Kidney (tissue), 14 donors: ENCODE results near the gene MT4. TPM values are rescaled to one million over a fixed set of nuclear protein-coding genes. Genes with fewer than 3 reads are reported as not detected.

Experiments used
- DNase-seq, 5 donors: peaks; one replicate each; pipeline ENCODE4 v3.0.0-alpha.2; 2013 to 2020
- FAIRE-seq: peaks from 2 replicates; lab custom pipeline; 2012; peaks lifted over from hg19 to GRCh38; lab: Jason Lieb, UNC
- H3K27ac ChIP-seq, 2 donors: one replicate each; pipeline ENCODE4 v1.7.0; 2013; ENCODE audit warnings: low read depth in 2 of 2, low read length in 2 of 2, inconsistent platforms in 1 of 2
- H3K27me3 ChIP-seq: one replicate; pipeline ENCODE4 v1.7.1; 2013; ENCODE audit warnings: low read length, inconsistent platforms; ENCODE audit not compliant: control insufficient read depth, insufficient read depth
- H3K36me3 ChIP-seq, 3 donors: one replicate each; pipeline versions ENCODE4 v1.7.0 to v1.7.1; 2013; ENCODE audit warnings: low read length in 3 of 3, control low read depth in 1 of 3, inconsistent platforms in 1 of 3; ENCODE audit not compliant: insufficient read depth in 3 of 3, control insufficient read depth in 2 of 3
- H3K4me1 ChIP-seq, 3 donors: one replicate each; pipeline versions ENCODE4 v1.7.0 to v1.7.1; 2013; ENCODE audit warnings: low read length in 3 of 3, inconsistent platforms in 1 of 3, low read depth in 1 of 3; ENCODE audit not compliant: control insufficient read depth in 2 of 3, insufficient read depth in 2 of 3
- H3K4me3 ChIP-seq, 3 donors: one replicate each; pipeline versions ENCODE4 v1.7.0 to v1.8.1; 2013; ENCODE audit warnings: low read length in 3 of 3, control low read depth in 1 of 3, inconsistent platforms in 1 of 3
- H3K9ac ChIP-seq, 3 donors: one replicate each; pipeline versions ENCODE4 v1.7.0 to v1.7.1; 2013; ENCODE audit warnings: low read length in 3 of 3, control low read depth in 1 of 3, inconsistent platforms in 1 of 3
- H3K9me3 ChIP-seq, 3 donors: one replicate each; pipeline versions ENCODE4 v1.7.0 to v1.7.1; 2013; ENCODE audit warnings: low read length in 3 of 3, control low read depth in 1 of 3, inconsistent platforms in 1 of 3; ENCODE audit not compliant: control insufficient read depth in 2 of 3, insufficient read depth in 1 of 3
- intact Hi-C: fragments of 100-400 bp; cut with DNase I; formaldehyde crosslinking; loops from one replicate; pipeline ENCODE4 v1.11.1; 2022
- polyA plus RNA-seq: library from polyadenylated mRNA; stranded (reverse); fragments of 350-450 nt; fragmentation: Illumina TruSeq; extraction: RNeasy Lipid Tissue Mini Kit (QIAGEN cat#74804); gene quantifications from one replicate; pipeline ENCODE4 v1.2.3, GENCODE V29; 2014; ENCODE audit warnings: low read depth, low replicate concordance; ENCODE audit not compliant: insufficient read depth
- total RNA-seq: library from RNA; stranded (reverse); fragmentation: NEBNext Ultra II Directional; extraction: Animal tissue kit (Norgen Biotek cat#: 25700); gene quantifications from one replicate; pipeline ENCODE4 v1.2.1, GENCODE V29; 2021
- TF ChIP-seq, protein P1 (sequence below): IDR thresholded peaks from 3 replicates; pipeline ENCODE4 v1.5.1; 2012; ENCODE audit warnings: mild to moderate bottlenecking, moderate library complexity, borderline replicate concordance; ENCODE audit not compliant: insufficient read depth; ENCODE audit errors: extremely low read depth
- donor health status: control.
- donor health status: control.
- donor health status: control.
- donor health status: control.
- donor health status: control.
- donor health status: DM: yes; HTN: yes; CAD: no.
- donor health status: Normal renal cell carcinoma (clear cell type).

The MT4 gene
- total and polyA plus RNA-seq, 2 donors from 2014 or later = not detected

DNA sequence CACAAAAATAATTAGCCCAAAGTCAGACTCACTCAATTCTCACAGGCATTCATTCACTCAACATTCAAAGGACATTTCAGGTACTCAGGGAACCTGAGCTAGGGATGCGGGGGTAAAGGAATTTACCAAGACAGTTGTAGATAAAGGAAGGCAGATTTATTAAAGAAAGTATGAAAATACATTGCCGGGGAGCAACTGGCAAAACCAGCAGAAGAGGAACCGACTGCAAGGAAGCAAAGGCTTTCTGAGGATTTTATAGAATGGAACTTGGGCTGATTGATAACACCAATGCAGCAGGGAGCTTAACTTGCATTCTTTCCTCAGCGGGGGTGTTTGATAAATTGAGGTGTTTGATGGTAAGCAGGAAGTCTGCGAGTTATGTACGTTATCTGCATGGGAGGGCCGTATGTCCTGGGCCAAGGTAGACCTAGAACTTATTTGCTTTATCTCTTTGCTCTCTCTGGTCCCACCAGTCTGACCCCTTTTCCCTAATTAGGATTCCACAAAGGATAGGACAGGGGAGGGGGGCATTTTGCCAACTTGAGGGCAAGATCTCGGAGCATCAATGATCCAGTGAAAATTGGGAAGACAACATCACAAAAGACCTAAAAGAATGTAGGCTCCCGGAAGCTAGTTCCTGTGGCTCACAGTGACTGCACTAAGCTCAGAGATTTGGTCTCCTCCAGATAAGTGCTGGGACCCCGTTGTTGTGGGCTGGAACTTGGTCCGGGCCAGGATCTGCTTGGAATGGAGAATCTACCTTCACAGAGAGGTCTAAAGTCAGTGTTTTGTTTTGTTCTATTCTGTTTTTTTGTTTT is 18.7 kb downstream of the MT4 start:
- FAIRE-seq (no peak), DNase-seq (no peak)
- TF ChIP-seq, protein P1, sequence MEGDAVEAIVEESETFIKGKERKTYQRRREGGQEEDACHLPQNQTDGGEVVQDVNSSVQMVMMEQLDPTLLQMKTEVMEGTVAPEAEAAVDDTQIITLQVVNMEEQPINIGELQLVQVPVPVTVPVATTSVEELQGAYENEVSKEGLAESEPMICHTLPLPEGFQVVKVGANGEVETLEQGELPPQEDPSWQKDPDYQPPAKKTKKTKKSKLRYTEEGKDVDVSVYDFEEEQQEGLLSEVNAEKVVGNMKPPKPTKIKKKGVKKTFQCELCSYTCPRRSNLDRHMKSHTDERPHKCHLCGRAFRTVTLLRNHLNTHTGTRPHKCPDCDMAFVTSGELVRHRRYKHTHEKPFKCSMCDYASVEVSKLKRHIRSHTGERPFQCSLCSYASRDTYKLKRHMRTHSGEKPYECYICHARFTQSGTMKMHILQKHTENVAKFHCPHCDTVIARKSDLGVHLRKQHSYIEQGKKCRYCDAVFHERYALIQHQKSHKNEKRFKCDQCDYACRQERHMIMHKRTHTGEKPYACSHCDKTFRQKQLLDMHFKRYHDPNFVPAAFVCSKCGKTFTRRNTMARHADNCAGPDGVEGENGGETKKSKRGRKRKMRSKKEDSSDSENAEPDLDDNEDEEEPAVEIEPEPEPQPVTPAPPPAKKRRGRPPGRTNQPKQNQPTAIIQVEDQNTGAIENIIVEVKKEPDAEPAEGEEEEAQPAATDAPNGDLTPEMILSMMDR = no peak
- H3K4me3 ChIP-seq = no peak overlapping the region
- H3K9me3 ChIP-seq = no peaks in the 10 kb centered on the region
- no peak overlapping the region for H3K9ac ChIP-seq
- H3K4me1 ChIP-seq = no peaks in the 10 kb centered on the region
- intact Hi-C loops = no loop called here
- no peaks in the 10 kb centered on the region for H3K27me3 ChIP-seq
- no peaks in the 10 kb centered on the region for H3K36me3 ChIP-seq
- H3K27ac ChIP-seq = no peak overlapping the region

- Histone ChIP-seq H3K4me3 (no peak overlapping the region), H3K9ac (no peak overlapping the region), H3K36me3 (no peaks in the 10 kb centered on the region), H3K27ac (no peak overlapping the region), H3K27me3 (peaks cover 2% of the 10 kb centered on the region), H3K9me3 (no peaks in the 10 kb centered on the region), H3K4me1 (peaks cover 0 to 2% (median 0%) of the 10 kb centered on the region in 3 donors)
- TF ChIP-seq, protein P1 = no peak
- intact Hi-C loops = no loop called here
- no peak for FAIRE-seq
- no peak for DNase-seq
Observed at GRCh38 chr16:56584276-56584675, 19.4 kb downstream of the MT4 start.

DNA sequence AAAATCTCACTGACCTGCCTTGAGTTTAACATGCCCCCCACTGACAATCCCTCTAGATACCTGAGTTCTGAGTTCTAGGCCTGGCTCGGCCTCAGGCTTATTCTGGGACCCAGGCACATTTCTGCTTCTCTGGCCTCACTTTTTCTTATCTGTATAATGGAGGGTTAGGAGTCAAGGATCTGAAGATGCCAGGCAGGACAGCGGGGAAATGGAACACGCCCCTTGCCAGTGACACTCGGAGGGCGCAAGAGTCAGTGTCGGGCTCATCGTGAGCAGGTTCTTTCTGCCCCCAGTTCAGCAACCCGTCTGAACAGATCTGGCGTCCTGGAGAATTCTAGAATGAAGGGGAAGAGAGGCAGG is 23.9 kb downstream of the MT4 start:
- Histone ChIP-seq H3K27ac (no peak overlapping the region), H3K36me3 (no peaks in the 10 kb centered on the region), H3K4me1 (peaks cover 0 to 6% (median 0%) of the 10 kb centered on the region in 3 donors), H3K9me3 (no peaks in the 10 kb centered on the region), H3K4me3 (peak overlapping the region in 2 of 3 donors; percentile 19 to 49), H3K27me3 (peaks cover 7% of the 10 kb centered on the region), H3K9ac (no peak overlapping the region)
- TF ChIP-seq, protein P1 = no peak
- DNase-seq (no peak), FAIRE-seq (no peak)
- intact Hi-C loops = no loop called here
